Kasumi-1 (cell line): Measurements from ENCODE around the gene TACC2.
"Not testable (repeated sequence)": the region's sequence is repeated elsewhere in the genome, so short reads cannot be mapped to it uniquely, and the experiment has no call there.

Experiments
- DNase-seq, 2 experiments: peaks; one replicate each; lab custom pipeline; 2025; lab: John Stamatoyannopoulos, UW

TACC2 gene

GRCh38 chr10:122057841-122058413 is 69.0 kb downstream of the TACC2 start:
- no peak for DNase-seq

GRCh38 chr10:122060250-122060649 is 71.3 kb downstream of the TACC2 start:
- no peak for DNase-seq

- DNase-seq, result no peak
Measured at GRCh38 chr10:122062831-122063674, 74.1 kb downstream of the TACC2 start.

- DNase-seq, result not testable (repeated sequence)
Measured at GRCh38 chr10:122066337-122066939, 77.5 kb downstream of the TACC2 start.

- no peak for DNase-seq
Measured at GRCh38 chr10:122068844-122069243, 79.9 kb downstream of the TACC2 start.

- DNase-seq, result no peak
Measured at GRCh38 chr10:122072491-122072890, 83.5 kb downstream of the TACC2 start.

GRCh38 chr10:122073508-122073907 is 84.5 kb downstream of the TACC2 start:
- DNase-seq, result no peak

GRCh38 chr10:122075171-122075570 is 86.2 kb downstream of the TACC2 start:
- no peak for DNase-seq

GRCh38 chr10:122075876-122076275 is 86.9 kb downstream of the TACC2 start:
- not testable (repeated sequence) for DNase-seq

GRCh38 chr10:122077311-122077875 is 88.4 kb downstream of the TACC2 start:
- no peak for DNase-seq

- DNase-seq, result no peak
Measured at GRCh38 chr10:122078326-122078725, 89.4 kb downstream of the TACC2 start.

- no peak for DNase-seq
Measured at GRCh38 chr10:122078965-122079795, 90.2 kb downstream of the TACC2 start.

- DNase-seq, result no peak
Measured at GRCh38 chr10:122082616-122083477, 93.9 kb downstream of the TACC2 start.

GRCh38 chr10:122083478-122084025 is 94.6 kb downstream of the TACC2 start:
- DNase-seq, result no peak

GRCh38 chr10:122084286-122085041 is 95.5 kb downstream of the TACC2 start:
- DNase-seq, result no peak

- DNase-seq, result no peak
Measured at GRCh38 chr10:122085423-122085911, 96.5 kb downstream of the TACC2 start.

GRCh38 chr10:122086416-122087240 is 97.7 kb downstream of the TACC2 start:
- no peak for DNase-seq

- DNase-seq, result no peak
Measured at GRCh38 chr10:122087436-122087835, 98.5 kb downstream of the TACC2 start.
